ENCODE data around the gene KLHL17.

KLHL17 gene

GRCh38 chr1:917076-917459, 43.3 kb upstream of the KLHL17 start:
- Histone ChIP-seq H3K27ac (ENCODE audit: low read length) (no peak overlapping the region), H3K27me3 (ENCODE audit: control insufficient read depth, insufficient read depth, low read length) (peaks cover 99% of the 10 kb centered on the region)

GRCh38 chr1:917466-918091, 42.8 kb upstream of the KLHL17 start:
- Histone ChIP-seq H3K9me3 (ENCODE audit: control insufficient read depth, low read depth, low read length) (no peaks in the 10 kb centered on the region), H3K27me3 (ENCODE audit: control insufficient read depth, insufficient read depth, low read length) (peaks cover 99% of the 10 kb centered on the region), H3K27ac (ENCODE audit: low read length) (no peak overlapping the region)

More at GRCh38 chr1:917076-917459, 43.3 kb upstream of the KLHL17 start:
- Histone ChIP-seq H3K9ac (ENCODE audit: low read length) (no peak overlapping the region), H3K36me3 (ENCODE audit: control insufficient read depth, low read depth, low read length) (no peaks in the 10 kb centered on the region), H3K4me3 (ENCODE audit: low read length) (no peak overlapping the region), H3K9me3 (ENCODE audit: control insufficient read depth, low read depth, low read length) (no peaks in the 10 kb centered on the region), H3K4me1 (ENCODE audit: control insufficient read depth, low read depth, low read length) (peaks cover 5% of the 10 kb centered on the region)

GRCh38 chr1:918353-918752, 42.0 kb upstream of the KLHL17 start:
- Histone ChIP-seq H3K4me3 (ENCODE audit: low read length) (no peak overlapping the region), H3K9me3 (ENCODE audit: control insufficient read depth, low read depth, low read length) (no peaks in the 10 kb centered on the region), H3K27ac (ENCODE audit: low read length) (no peak overlapping the region), H3K4me1 (ENCODE audit: control insufficient read depth, low read depth, low read length) (peaks cover 5% of the 10 kb centered on the region), H3K27me3 (ENCODE audit: control insufficient read depth, insufficient read depth, low read length) (peaks cover 99% of the 10 kb centered on the region), H3K9ac (ENCODE audit: low read length) (no peak overlapping the region), H3K36me3 (ENCODE audit: control insufficient read depth, low read depth, low read length) (no peaks in the 10 kb centered on the region)

More at GRCh38 chr1:917466-918091, 42.8 kb upstream of the KLHL17 start:
- no peak overlapping the region for H3K4me3 ChIP-seq (ENCODE audit: low read length)
- H3K4me1 ChIP-seq (ENCODE audit: control insufficient read depth, low read depth, low read length), result peaks cover 5% of the 10 kb centered on the region
- H3K36me3 ChIP-seq (ENCODE audit: control insufficient read depth, low read depth, low read length), result no peaks in the 10 kb centered on the region
- no peak overlapping the region for H3K9ac ChIP-seq (ENCODE audit: low read length)

- Histone ChIP-seq H3K27ac (ENCODE audit: low read length) (no peak overlapping the region), H3K9ac (ENCODE audit: low read length) (no peak overlapping the region), H3K27me3 (ENCODE audit: control insufficient read depth, insufficient read depth, low read length) (peaks cover 99% of the 10 kb centered on the region), H3K4me3 (ENCODE audit: low read length) (no peak overlapping the region), H3K36me3 (ENCODE audit: control insufficient read depth, low read depth, low read length) (no peaks in the 10 kb centered on the region), H3K4me1 (ENCODE audit: control insufficient read depth, low read depth, low read length) (peaks cover 5% of the 10 kb centered on the region), H3K9me3 (ENCODE audit: control insufficient read depth, low read depth, low read length) (no peaks in the 10 kb centered on the region)
Observed at GRCh38 chr1:918843-919242, 41.5 kb upstream of the KLHL17 start.

- H3K27me3 ChIP-seq (ENCODE audit: control insufficient read depth, insufficient read depth, low read length), result peaks cover 99% of the 10 kb centered on the region
- peaks cover 5% of the 10 kb centered on the region for H3K4me1 ChIP-seq (ENCODE audit: control insufficient read depth, low read depth, low read length)
- no peak overlapping the region for H3K9ac ChIP-seq (ENCODE audit: low read length)
- no peaks in the 10 kb centered on the region for H3K9me3 ChIP-seq (ENCODE audit: control insufficient read depth, low read depth, low read length)
- no peak overlapping the region for H3K27ac ChIP-seq (ENCODE audit: low read length)
- H3K36me3 ChIP-seq (ENCODE audit: control insufficient read depth, low read depth, low read length), result no peaks in the 10 kb centered on the region
- H3K4me3 ChIP-seq (ENCODE audit: low read length), result no peak overlapping the region
Observed at GRCh38 chr1:919271-919872, 41.0 kb upstream of the KLHL17 start.

- Histone ChIP-seq H3K9me3 (ENCODE audit: control insufficient read depth, low read depth, low read length) (no peaks in the 10 kb centered on the region), H3K4me1 (ENCODE audit: control insufficient read depth, low read depth, low read length) (peaks cover 5% of the 10 kb centered on the region), H3K4me3 (ENCODE audit: low read length) (no peak overlapping the region), H3K36me3 (ENCODE audit: control insufficient read depth, low read depth, low read length) (no peaks in the 10 kb centered on the region), H3K9ac (ENCODE audit: low read length) (no peak overlapping the region), H3K27me3 (ENCODE audit: control insufficient read depth, insufficient read depth, low read length) (peaks cover 100% of the 10 kb centered on the region), H3K27ac (ENCODE audit: low read length) (no peak overlapping the region)
Observed at GRCh38 chr1:920010-920409, 40.4 kb upstream of the KLHL17 start.

GRCh38 chr1:920521-920920, 39.9 kb upstream of the KLHL17 start:
- Histone ChIP-seq H3K27me3 (ENCODE audit: control insufficient read depth, insufficient read depth, low read length) (peaks cover 100% of the 10 kb centered on the region), H3K27ac (ENCODE audit: low read length) (no peak overlapping the region), H3K4me1 (ENCODE audit: control insufficient read depth, low read depth, low read length) (peaks cover 5% of the 10 kb centered on the region), H3K9me3 (ENCODE audit: control insufficient read depth, low read depth, low read length) (no peaks in the 10 kb centered on the region), H3K36me3 (ENCODE audit: control insufficient read depth, low read depth, low read length) (no peaks in the 10 kb centered on the region), H3K9ac (ENCODE audit: low read length) (no peak overlapping the region), H3K4me3 (ENCODE audit: low read length) (no peak overlapping the region)

- no peak overlapping the region for H3K27ac ChIP-seq (ENCODE audit: low read length)
- H3K9me3 ChIP-seq (ENCODE audit: control insufficient read depth, low read depth, low read length), result no peaks in the 10 kb centered on the region
- peaks cover 100% of the 10 kb centered on the region for H3K27me3 ChIP-seq (ENCODE audit: control insufficient read depth, insufficient read depth, low read length)
- peaks cover 5% of the 10 kb centered on the region for H3K4me1 ChIP-seq (ENCODE audit: control insufficient read depth, low read depth, low read length)
- H3K9ac ChIP-seq (ENCODE audit: low read length), result no peak overlapping the region
- H3K36me3 ChIP-seq (ENCODE audit: control insufficient read depth, low read depth, low read length), result no peaks in the 10 kb centered on the region
- no peak overlapping the region for H3K4me3 ChIP-seq (ENCODE audit: low read length)
Observed at GRCh38 chr1:921011-921837, 39.2 kb upstream of the KLHL17 start.

- H3K9ac ChIP-seq (ENCODE audit: low read length), result no peak within 1 kb of the TSS
- H3K27ac ChIP-seq (ENCODE audit: low read length), result no peak within 1 kb of the TSS
- H3K4me1 ChIP-seq (ENCODE audit: control insufficient read depth, low read depth, low read length), result peaks cover 5% of the 10 kb centered on the region
- H3K9me3 ChIP-seq (ENCODE audit: control insufficient read depth, low read depth, low read length), result no peaks in the 10 kb centered on the region
- H3K27me3 ChIP-seq (ENCODE audit: control insufficient read depth, insufficient read depth, low read length), result peaks cover 100% of the 10 kb centered on the region
- peak within 1 kb of the TSS; percentile 35 for H3K4me3 ChIP-seq (ENCODE audit: low read length)
- no peaks in the 10 kb centered on the region for H3K36me3 ChIP-seq (ENCODE audit: control insufficient read depth, low read depth, low read length)
Observed at GRCh38 chr1:923131-923990, 37.0 kb upstream of the KLHL17 start, which contains the start of gene SAMD11. Gene SAMD11 (plus strand): TSS chr1:923923. CDS start chr1:924432, 509 bp downstream.

GRCh38 chr1:923991-924655, 36.3 kb upstream of the KLHL17 start:
- H3K36me3 ChIP-seq (ENCODE audit: control insufficient read depth, low read depth, low read length), result no peaks in the 10 kb centered on the region
- peaks cover 100% of the 10 kb centered on the region for H3K27me3 ChIP-seq (ENCODE audit: control insufficient read depth, insufficient read depth, low read length)
- H3K27ac ChIP-seq (ENCODE audit: low read length), result no peak overlapping the region
- H3K4me1 ChIP-seq (ENCODE audit: control insufficient read depth, low read depth, low read length), result peaks cover 5% of the 10 kb centered on the region
- H3K9ac ChIP-seq (ENCODE audit: low read length), result no peak overlapping the region
- H3K4me3 ChIP-seq (ENCODE audit: low read length), result no peak overlapping the region
- no peaks in the 10 kb centered on the region for H3K9me3 ChIP-seq (ENCODE audit: control insufficient read depth, low read depth, low read length)
